ENCODE measurements around the gene GRM8.

Gene GRM8

GRCh38 chr7:126472825-126473224 is 779.9 kb downstream of the GRM8 start:
- TF ChIP-seq EZH2 (IDR thresholded peaks at IDR 0.05; ENCODE audit: borderline replicate concordance, low read length) (no peak), CTCF (IDR thresholded peaks at IDR 0.05; ENCODE audit: low read length) (no peak)
- no peak overlapping the region for H3K27ac ChIP-seq (ENCODE audit: low read depth, low read length, poor library complexity, severe bottlenecking)
- no peak overlapping the region for H3K9ac ChIP-seq (ENCODE audit: low read length)
- no peak overlapping the region for H3K4me2 ChIP-seq (ENCODE audit: low read length)
- no peaks in the 10 kb centered on the region for H3K9me2 ChIP-seq (ENCODE audit: low read depth, low read length)
- H3K36me3 ChIP-seq (ENCODE audit: insufficient read depth, low read length): no peaks in the 10 kb centered on the region
- H3K79me2 ChIP-seq (ENCODE audit: insufficient read depth, low read length): no peaks in the 10 kb centered on the region
- H2AFZ ChIP-seq (ENCODE audit: low read length): no peak overlapping the region
- no peaks in the 10 kb centered on the region for H3F3A ChIP-seq (ENCODE audit: insufficient read depth, low read length)
- no peaks in the 10 kb centered on the region for H4K20me1 ChIP-seq (ENCODE audit: insufficient read depth, low read length)
- H3K4me1 ChIP-seq (ENCODE audit: insufficient read depth, low read length, severe bottlenecking): no peaks in the 10 kb centered on the region
- H3K4me3 ChIP-seq (ENCODE audit: low read depth, low read length, poor library complexity, severe bottlenecking): no peak overlapping the region
- H3K27me3 ChIP-seq (ENCODE audit: insufficient read depth, low read length): no peaks in the 10 kb centered on the region
- H3K9me3 ChIP-seq (ENCODE audit: low read length): peaks cover 15% of the 10 kb centered on the region

- H3K9me2 ChIP-seq (ENCODE audit: low read depth, low read length): peaks cover 9% of the 10 kb centered on the region; the same call in 1 of the 2 replicates
- H4K20me1 ChIP-seq (ENCODE audit: insufficient read depth, low read length): no peaks in the 10 kb centered on the region
- no peak overlapping the region for H2AFZ ChIP-seq (ENCODE audit: low read length)
- H3K27ac ChIP-seq (ENCODE audit: low read depth, low read length, poor library complexity, severe bottlenecking): no peak overlapping the region
- no peaks in the 10 kb centered on the region for H3K27me3 ChIP-seq (ENCODE audit: insufficient read depth, low read length)
- H3K4me2 ChIP-seq (ENCODE audit: low read length): no peak overlapping the region
- no peak overlapping the region for H3K9ac ChIP-seq (ENCODE audit: low read length)
- no peak overlapping the region for H3K4me3 ChIP-seq (ENCODE audit: low read depth, low read length, poor library complexity, severe bottlenecking)
- no peaks in the 10 kb centered on the region for H3K79me2 ChIP-seq (ENCODE audit: insufficient read depth, low read length)
- TF ChIP-seq CTCF (IDR thresholded peaks at IDR 0.05; ENCODE audit: low read length) (no peak), EZH2 (IDR thresholded peaks at IDR 0.05; ENCODE audit: borderline replicate concordance, low read length) (no peak)
- H3K4me1 ChIP-seq (ENCODE audit: insufficient read depth, low read length, severe bottlenecking): no peaks in the 10 kb centered on the region
- no peaks in the 10 kb centered on the region for H3F3A ChIP-seq (ENCODE audit: insufficient read depth, low read length)
- H3K9me3 ChIP-seq (ENCODE audit: low read length): no peaks in the 10 kb centered on the region
- no peaks in the 10 kb centered on the region for H3K36me3 ChIP-seq (ENCODE audit: insufficient read depth, low read length)
Observed at GRCh38 chr7:126462405-126462804, 790.3 kb downstream of the GRM8 start.

GRCh38 chr7:126460664-126461063 is 792.1 kb downstream of the GRM8 start:
- Histone ChIP-seq H4K20me1 (ENCODE audit: insufficient read depth, low read length) (no peaks in the 10 kb centered on the region), H3K9me2 (ENCODE audit: low read depth, low read length) (peaks cover 7% of the 10 kb centered on the region; the same call in 1 of the 2 replicates), H3K4me3 (ENCODE audit: low read depth, low read length, poor library complexity, severe bottlenecking) (no peak overlapping the region), H3K79me2 (ENCODE audit: insufficient read depth, low read length) (no peaks in the 10 kb centered on the region), H3K36me3 (ENCODE audit: insufficient read depth, low read length) (no peaks in the 10 kb centered on the region), H3K9ac (ENCODE audit: low read length) (no peak overlapping the region), H3K27me3 (ENCODE audit: insufficient read depth, low read length) (no peaks in the 10 kb centered on the region), H2AFZ (ENCODE audit: low read length) (no peak overlapping the region), H3K27ac (ENCODE audit: low read depth, low read length, poor library complexity, severe bottlenecking) (no peak overlapping the region), H3K4me2 (ENCODE audit: low read length) (no peak overlapping the region), H3F3A (ENCODE audit: insufficient read depth, low read length) (no peaks in the 10 kb centered on the region), H3K9me3 (ENCODE audit: low read length) (no peaks in the 10 kb centered on the region), H3K4me1 (ENCODE audit: insufficient read depth, low read length, severe bottlenecking) (no peaks in the 10 kb centered on the region)
- TF ChIP-seq CTCF (IDR thresholded peaks at IDR 0.05; ENCODE audit: low read length): no peak
